NB4 (cell line): ENCODE measurements around the gene MIA2.
"Not testable (repeated sequence)": the region's sequence is repeated elsewhere in the genome, so short reads cannot be mapped to it uniquely, and the experiment has no call there.

Experiments used
- DNase-seq: peaks from one replicate; pipeline ENCODE4 v3.0.0; 2010; ENCODE audit warnings: low read depth
- H3K4me3 ChIP-seq: one replicate; pipeline ENCODE4 v1.5.1; 2011; ENCODE audit warnings: mild to moderate bottlenecking, low read depth, low read length, moderate library complexity
- MAX ChIP-seq: IDR thresholded peaks from 2 replicates; pipeline ENCODE4 v1.6.1; 2011; ENCODE audit warnings: low read depth, low read length
- MYC ChIP-seq: IDR thresholded peaks from 2 replicates; pipeline ENCODE4 v1.6.1; 2011; ENCODE audit warnings: low read depth, low read length
- POLR2A ChIP-seq: IDR thresholded peaks from 2 replicates; pipeline ENCODE4 v1.6.1; 2011; ENCODE audit warnings: mild to moderate bottlenecking; ENCODE audit not compliant: insufficient read length; ENCODE audit errors: extremely low read depth
- TF ChIP-seq, protein P1 (sequence below): IDR thresholded peaks from one replicate; pipeline ENCODE4 v1.5.1; 2012; ENCODE audit warnings: low read depth, low read length

The MIA2 gene

DNA sequence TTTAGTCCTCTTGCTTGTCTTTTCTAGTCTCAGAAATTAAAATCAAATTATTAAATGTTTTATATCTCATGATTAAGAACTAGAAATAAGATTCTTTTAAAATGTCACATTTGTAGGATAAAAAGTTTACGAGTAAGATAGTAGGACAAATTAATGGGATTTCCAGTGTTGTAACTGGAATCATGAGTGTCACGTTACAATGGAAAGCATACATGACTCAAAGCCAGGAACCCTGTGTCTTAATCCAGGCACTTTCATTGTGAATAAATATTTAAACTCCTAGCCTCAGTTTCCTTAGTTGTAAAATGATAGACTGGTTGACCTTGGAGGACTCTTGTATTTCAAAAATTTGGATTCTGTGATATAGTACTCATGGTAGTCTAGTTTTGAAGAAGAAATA, 84.9 kb downstream of the MIA2 start:
- DNase-seq: no peak
- no peak for TF ChIP-seq POLR2A
- no peak for TF ChIP-seq MAX
- TF ChIP-seq, protein P1, sequence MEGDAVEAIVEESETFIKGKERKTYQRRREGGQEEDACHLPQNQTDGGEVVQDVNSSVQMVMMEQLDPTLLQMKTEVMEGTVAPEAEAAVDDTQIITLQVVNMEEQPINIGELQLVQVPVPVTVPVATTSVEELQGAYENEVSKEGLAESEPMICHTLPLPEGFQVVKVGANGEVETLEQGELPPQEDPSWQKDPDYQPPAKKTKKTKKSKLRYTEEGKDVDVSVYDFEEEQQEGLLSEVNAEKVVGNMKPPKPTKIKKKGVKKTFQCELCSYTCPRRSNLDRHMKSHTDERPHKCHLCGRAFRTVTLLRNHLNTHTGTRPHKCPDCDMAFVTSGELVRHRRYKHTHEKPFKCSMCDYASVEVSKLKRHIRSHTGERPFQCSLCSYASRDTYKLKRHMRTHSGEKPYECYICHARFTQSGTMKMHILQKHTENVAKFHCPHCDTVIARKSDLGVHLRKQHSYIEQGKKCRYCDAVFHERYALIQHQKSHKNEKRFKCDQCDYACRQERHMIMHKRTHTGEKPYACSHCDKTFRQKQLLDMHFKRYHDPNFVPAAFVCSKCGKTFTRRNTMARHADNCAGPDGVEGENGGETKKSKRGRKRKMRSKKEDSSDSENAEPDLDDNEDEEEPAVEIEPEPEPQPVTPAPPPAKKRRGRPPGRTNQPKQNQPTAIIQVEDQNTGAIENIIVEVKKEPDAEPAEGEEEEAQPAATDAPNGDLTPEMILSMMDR: no peak
- TF ChIP-seq MYC: no peak
- no peak overlapping the region for H3K4me3 ChIP-seq

DNA sequence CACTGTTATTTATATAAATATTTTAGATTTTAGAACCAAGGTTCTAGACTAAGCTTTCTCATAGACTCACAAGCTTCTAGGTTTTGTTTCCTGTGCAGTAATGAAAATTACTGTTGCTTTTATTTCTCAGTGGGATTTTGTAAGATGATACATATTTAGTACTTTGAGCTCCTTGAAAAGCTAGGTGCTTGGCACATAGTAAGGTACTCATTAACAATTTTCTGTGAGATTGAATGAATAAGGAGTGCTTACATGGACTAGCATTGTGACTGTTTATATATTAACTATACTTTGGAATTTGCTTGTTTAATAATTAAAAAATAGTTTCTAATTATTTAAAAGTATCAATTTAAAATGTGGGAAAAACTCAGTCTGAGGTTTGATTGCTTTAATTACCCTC, 85.7 kb downstream of the MIA2 start:
- H3K4me3 ChIP-seq: no peak overlapping the region
- TF ChIP-seq MAX: no peak
- no peak for TF ChIP-seq MYC
- TF ChIP-seq, protein P1: no peak
- no peak for TF ChIP-seq POLR2A
- no peak for DNase-seq

DNA sequence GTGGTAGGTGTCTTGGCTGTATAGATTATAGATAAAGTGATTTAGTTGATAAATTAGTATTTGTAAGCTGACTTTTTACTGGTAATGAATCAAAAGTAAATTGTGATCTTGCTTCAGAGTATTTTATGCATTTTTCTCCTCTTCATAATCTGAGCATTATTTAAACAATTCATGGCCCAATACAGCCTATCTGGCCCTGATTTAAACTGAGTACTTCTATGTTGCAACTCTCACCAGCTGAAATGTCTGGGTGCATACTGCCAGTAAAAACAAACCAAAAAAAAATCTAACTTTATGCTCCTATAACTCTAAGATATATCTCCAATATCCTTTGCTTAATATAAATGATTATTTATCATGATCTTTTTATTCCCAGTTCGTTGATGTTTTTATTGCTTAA, 86.6 kb downstream of the MIA2 start:
- DNase-seq: no peak
- no peak overlapping the region for H3K4me3 ChIP-seq
- TF ChIP-seq MYC (no peak), MAX (no peak), POLR2A (no peak)
- TF ChIP-seq, protein P1: no peak

DNA sequence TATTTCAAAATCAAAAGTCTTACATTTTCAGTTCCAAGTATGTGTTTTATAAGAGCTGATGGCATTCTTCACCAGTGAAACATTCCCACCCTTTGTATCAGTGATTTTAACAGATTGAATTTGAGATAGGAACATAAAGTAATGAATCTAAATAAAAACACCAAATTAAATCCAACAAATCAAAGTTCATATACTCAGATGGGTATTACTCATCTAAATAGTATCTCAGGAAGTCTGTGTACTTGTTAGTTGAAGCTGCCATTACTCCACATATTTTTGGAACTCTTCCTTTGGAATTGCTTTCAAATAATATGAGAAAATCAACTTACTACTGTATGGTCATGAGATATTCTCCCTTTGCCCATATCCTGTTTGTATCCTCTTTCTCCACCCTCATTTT, 89.1 kb downstream of the MIA2 start:
- no peak for DNase-seq
- H3K4me3 ChIP-seq: no peak overlapping the region
- TF ChIP-seq MYC: no peak
- TF ChIP-seq MAX: no peak
- TF ChIP-seq, protein P1: no peak
- no peak for TF ChIP-seq POLR2A

GRCh38 chr14:39324097-39324496, 90.4 kb downstream of the MIA2 start:
- TF ChIP-seq MAX (no peak), MYC (no peak), POLR2A (no peak)
- TF ChIP-seq, protein P1: no peak
- H3K4me3 ChIP-seq: no peak overlapping the region
- DNase-seq: no peak

DNA sequence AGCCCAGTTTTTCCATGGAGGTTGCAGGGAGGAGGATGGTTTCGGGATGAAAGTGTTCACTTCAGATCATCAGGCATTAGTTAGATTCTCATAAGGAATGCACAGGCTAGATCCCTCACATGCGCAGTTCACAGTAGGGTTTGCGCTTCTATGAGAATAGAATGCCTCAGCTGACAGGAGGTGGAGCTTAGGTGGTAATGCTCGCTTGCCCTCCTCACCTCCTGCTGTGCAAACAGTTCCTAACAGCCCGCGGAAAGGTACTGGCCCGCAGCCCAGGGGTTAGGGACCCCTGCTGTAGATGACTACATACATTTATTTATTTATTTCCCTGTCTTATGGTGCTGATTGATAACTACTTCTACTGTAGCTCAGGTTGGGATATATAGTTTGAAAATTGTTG, 105.3 kb downstream of the MIA2 start:
- TF ChIP-seq POLR2A: no peak
- no peak for TF ChIP-seq MYC
- no peak for TF ChIP-seq MAX
- TF ChIP-seq, protein P1: no peak
- no peak overlapping the region for H3K4me3 ChIP-seq
- DNase-seq: no peak

DNA sequence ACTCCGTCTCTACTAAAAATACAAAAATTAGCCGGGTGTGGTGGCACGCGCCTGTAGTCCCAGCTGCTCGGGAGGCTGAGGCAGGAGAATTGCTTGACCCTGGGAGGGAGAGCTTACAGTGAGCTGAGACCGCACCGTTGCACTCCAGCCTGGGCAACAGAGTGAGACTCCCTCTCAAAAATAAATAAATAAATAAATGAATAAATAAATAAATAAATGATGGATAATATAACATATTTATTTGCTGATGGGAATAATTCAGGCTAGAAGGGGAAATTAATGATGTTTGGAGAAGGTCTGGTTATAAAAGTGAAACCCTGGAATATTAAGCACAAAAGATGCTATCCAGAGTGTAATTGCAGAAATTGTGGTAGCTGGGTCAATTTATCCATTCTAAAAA, 107.4 kb downstream of the MIA2 start:
- H3K4me3 ChIP-seq, DNase-seq: not testable (repeated sequence)
